PC-3 (cell line): Measurements from ENCODE around the gene HAUS2.

Source experiments
- CTCF ChIP-seq: fragments of 300-600 bp; sonication (generic); conservative IDR thresholded peaks from 2 replicates; pipeline ENCODE4 v1.5.1; 2017; ENCODE audit warnings: antibody characterized with exemption, low read depth, mild to moderate bottlenecking, low read length
- EZH2 ChIP-seq: fragments of 300-600 bp; sonication (generic); IDR thresholded peaks from one replicate; pipeline ENCODE4 v1.6.1; 2017; ENCODE audit warnings: antibody characterized with exemption, mild to moderate bottlenecking, low read length; ENCODE audit not compliant: unreplicated experiment

GRCh38 chr15:42590619-42591237 lies 42.1 kb downstream of the HAUS2 start:
- TF ChIP-seq CTCF: no peak
- TF ChIP-seq EZH2: no peak
